HT1080 (cell line): Measurements from ENCODE around the gene ATP6AP1. TPM values are rescaled to one million over a fixed set of nuclear protein-coding genes. Genes with fewer than 3 reads are reported as not detected.
"Not testable (repeated sequence)": the region's sequence is repeated elsewhere in the genome, so short reads cannot be mapped to it uniquely, and the experiment has no call there.

Experiments used
- DNase-seq: peaks from one replicate; pipeline ENCODE4 v3.0.0-alpha.2; 2015; ENCODE audit warnings: low read depth
- total RNA-seq: library from RNA; depleted of rRNA; stranded (reverse); fragments of >200 nt; shearing (Covaris generic); gene quantifications from 2 replicates; pipeline ENCODE4 v1.2.3, GENCODE V29; 2014

The ATP6AP1 gene
- total RNA-seq, 1 experiment from 2014 or later = 44.4 TPM

DNA sequence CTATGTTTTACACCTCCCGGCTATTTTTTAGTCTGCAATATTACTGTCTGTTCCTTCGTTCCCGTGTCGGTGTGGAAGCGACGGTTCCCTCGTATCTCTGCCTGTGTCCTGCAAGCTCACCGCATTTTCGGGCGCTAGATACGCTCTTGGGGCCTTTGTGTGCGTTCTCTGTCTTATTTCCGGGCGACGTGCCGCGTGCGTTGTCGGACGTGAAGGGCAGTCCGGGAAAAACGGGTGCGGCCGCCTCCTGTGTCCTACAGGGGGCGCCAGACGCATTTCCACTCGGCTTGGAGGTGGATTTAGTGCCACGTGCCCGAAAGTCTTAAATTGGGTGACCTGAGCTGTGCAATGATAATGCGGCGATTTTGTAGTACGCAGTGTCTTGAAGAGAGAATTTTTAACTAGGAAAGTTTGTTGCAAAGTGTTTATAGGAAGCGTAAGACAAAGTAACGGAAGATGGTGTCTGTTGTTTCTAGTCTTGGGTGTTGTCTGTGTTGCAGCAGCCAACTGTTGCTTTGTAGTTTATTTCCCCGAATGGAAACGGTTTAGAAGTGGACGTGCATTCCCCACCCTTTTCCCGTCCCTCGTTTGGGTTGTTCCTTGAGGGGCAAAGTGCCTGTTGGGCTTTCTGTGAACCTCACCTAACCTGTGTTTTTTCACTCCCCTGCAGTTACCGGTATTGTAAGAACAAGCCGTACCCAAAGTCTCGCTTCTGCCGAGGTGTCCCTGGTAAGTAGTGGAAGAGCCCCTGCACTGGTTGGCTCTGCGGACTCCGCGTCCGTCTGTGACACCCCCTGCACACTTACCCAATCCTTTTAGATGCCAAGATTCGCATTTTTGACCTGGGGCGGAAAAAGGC, 29.6 kb upstream of the ATP6AP1 start:
- DNase-seq = peak; percentile 74

- no peak for DNase-seq
Measured at GRCh38 chrX:154399527-154400368, 28.7 kb upstream of the ATP6AP1 start.

DNA sequence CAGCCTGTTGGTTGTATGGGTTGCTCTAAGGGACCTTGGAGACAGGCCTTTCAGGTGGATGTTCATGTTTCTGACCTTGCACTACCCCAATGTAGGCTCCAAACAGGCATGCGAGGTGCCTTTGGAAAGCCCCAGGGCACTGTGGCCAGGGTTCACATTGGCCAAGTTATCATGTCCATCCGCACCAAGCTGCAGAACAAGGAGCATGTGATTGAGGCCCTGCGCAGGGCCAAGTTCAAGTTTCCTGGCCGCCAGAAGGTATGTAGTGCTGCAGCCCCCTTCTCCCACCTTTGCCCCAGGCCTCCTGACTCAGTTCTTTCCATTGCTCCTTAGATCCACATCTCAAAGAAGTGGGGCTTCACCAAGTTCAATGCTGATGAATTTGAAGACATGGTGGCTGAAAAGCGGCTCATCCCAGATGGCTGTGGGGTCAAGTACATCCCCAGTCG, 28.1 kb upstream of the ATP6AP1 start:
- DNase-seq = not testable (repeated sequence)

DNA sequence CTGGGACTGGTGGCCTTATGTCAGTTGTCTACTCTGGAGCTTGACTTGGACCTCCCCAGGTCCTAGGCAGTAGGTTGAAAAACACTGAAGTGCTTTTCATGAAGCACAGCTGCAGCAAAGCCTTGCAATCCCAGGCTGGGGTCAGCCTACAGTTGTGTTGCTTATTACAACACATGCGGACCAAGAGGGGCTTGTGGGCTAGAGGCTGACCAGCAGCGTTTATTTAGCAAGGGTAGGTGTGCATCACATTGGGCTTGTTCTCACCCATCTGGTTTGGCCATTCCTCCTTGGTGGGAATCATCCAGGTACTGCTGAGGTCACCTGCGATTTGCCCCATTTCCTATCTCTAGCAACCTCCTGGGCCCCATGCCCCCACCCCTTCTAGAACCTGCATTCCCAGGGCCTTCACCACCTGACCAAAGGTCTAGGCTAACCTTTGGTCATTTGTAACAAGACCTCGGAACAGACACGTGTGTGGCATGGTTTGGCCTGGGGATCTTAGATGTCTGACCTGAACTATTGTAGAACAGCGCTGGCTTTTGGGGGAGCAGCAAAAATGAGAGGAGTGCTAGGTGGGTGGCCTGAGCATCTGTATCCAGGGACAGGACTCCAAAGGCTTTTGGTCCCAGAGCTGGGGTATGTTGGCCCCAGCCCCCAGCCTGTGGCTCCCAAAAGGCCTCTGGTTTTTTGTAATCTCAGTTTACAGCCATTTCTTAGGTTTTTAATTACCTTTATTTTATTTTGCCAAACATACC, 27.3 kb upstream of the ATP6AP1 start:
- DNase-seq = peak; percentile 70

DNA sequence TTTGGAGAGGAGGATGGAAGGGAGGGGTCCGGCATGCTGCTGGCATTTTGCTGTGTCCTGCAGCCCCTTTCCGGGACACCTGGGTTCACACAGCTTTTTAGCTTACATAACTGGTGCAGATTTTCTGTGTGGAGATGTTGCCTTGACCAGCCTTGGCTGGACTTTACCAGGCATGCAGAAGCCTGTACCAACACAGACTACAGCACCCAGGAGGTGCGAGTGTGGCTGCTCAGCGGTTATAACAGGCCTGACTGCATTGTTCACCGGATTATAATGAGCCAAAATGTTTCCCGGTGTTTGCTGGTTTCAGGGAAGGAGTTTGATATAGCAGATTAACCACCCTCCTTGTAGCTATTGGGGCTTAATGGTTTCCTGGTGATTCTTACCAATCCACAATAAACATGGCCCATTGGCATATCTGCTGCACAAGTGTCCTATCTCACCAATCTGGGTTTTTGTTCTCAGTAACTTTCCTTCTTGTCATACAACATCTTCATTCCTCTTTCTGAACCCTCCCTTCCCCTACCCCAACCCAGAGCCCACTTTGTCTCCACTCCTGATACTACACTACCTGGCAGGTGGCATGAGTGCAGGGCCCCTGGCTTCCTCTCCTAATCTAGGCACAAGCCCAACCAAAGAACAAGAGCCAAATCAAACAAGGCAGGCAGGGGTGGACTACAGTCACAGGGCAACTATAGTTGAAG, 26.4 kb upstream of the ATP6AP1 start:
- peak; percentile 32 for DNase-seq

- no peak for DNase-seq
Measured at GRCh38 chrX:154402622-154403127, 25.8 kb upstream of the ATP6AP1 start.

DNA sequence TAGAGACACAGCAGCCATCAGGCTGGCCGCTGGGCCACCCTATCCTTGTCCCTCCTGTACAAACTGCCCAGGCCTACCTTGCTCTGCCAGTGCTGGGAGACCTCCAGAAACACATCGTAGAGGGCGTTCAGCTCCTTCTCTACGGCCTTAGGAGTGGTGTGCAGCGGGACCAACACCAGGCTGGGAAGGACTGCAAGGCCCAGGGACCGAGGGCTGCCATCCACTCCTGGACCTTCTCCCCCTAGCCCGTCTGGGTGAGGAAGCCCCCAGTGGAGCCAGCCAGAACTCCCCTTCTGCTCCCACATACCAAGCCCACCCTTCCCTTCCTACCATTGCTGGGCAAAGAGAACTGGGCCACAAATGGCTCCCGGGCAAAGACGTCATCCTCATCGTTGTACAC, 25.3 kb upstream of the ATP6AP1 start:
- DNase-seq = no peak

DNA sequence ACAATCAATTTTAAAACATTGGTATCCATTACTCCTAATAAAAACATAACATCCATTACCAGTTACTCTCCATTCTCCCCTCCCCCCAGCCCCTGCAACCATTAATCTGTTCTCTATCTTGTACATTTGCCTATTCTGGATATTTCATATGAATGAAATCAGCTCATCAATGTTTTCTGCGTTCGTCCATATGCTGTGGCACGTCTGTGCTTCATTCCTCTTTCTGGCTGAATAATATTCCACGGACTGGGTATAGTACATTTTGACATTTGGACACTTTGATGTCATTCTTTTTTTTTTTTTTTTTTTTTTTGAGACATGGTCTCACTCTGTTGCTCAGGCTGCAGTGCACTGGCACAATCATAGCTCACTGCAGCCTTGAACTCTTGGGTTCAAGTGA, 24.6 kb upstream of the ATP6AP1 start:
- no peak for DNase-seq

DNA sequence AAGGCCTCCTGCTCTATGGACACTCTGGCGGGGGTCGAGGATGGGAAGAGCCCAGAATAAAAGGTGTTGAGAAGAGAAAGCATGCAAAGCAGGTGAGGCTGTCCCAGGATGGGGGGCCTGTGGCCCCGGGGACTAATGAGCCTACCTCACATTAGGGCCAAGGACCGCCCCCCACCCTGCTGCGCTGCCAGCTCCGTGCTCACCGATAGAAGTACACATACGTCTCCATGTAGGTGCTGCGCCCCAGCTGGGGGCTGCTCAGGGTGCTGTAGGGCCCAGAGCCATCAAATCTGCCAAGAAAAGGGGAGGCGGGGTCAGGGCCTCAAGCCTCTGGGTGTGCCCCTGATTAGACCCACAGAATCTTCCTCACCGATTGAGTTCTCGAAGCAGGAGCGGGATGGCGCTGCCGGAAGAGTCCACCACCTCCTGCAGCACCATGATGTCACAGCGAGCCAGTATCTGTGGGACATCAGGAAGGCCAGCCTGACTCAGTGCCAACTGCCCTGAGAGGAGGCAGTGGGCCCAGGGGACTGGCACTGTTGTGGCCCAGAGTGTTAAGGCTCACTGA, 23.8 kb upstream of the ATP6AP1 start:
- no peak for DNase-seq

DNA sequence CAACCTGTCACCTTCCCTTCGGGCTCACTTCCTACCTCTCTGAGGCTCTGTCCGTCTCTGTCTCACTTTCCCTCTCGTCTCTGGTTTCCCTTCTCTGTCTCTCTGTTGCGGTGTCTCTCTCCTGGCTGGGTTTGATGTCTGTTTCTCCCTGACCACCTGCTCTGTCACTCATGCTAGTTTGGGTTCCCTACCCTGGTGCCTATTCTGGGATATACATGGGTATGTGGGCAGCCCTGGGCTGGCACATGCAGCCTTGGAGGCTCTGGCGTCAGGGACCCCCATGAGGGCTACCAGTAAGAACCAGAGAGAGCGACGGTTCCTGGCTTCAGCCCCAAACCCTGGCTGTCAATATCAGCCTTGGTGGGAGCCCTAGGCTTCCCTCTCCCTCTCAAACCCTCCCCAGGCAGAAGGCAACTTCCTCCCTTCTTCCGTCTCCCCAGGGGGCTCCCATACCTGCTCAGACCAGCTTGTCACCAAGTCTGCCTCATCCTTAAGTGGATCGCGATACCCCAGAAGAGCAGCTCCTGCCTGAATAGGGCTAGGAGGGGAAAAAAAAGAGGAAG, 19.7 kb upstream of the ATP6AP1 start:
- DNase-seq = no peak

DNA sequence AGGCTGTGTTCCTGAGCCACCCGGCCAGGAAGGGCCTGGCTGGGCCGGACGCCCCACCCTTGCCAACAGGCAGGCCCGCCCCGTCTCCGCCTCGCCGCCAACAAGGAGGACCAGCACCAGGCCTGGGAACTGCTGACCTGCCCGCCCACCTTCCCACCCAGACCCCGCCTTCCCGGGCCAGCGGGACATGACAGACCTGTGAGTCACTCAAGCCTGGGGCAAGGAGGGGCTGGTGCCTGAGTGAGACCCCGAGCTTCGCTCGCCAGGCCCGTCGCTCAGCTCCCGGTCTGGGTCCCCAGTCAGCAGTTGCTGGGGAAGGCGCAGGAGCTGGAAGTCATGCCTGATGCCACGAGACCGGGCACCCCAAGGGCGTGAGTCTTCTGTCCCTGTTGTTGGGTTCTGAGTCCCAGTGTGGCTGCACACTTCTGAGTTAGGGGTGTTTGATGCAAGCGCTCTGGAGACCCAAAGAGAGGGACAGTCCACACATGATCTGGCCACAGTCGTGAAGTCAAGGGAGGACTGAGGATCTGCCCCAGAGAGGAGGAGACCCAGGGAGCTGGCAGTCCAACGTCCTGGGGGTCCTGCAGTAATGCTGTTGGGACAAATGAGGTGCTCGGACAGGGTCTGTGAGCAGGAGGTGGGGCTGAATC, 19.1 kb upstream of the ATP6AP1 start, which contains the start of gene DNASE1L1:
Gene DNASE1L1 (minus strand): TSS at position 33 of the 650 bp plus-strand sequence. CDS start 3,686 bp downstream, outside the sequence.
- peak; percentile 94 for DNase-seq

GRCh38 chrX:154411981-154412340, 16.5 kb upstream of the ATP6AP1 start:
- DNase-seq = peak; percentile 54

DNA sequence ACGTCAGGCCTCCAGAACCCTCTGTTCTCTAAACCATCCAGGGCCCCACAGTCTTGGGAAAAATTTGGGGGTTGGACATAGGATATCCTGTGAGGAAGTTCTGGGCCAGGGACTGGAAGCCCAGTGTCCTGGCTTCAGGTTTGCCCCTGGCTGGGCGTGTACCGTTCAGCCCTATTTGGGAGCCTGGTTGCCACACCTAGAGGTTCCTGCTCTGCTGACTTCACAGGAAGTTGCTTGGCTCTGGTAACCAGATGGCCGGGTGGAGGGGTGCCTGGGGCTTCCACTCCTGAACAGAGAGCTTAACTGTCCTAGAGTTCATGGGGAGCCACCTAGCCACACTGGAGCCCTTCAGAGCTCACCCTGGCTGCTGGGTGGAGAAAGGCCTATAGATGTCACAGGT, 16.0 kb upstream of the ATP6AP1 start:
- no peak for DNase-seq

DNA sequence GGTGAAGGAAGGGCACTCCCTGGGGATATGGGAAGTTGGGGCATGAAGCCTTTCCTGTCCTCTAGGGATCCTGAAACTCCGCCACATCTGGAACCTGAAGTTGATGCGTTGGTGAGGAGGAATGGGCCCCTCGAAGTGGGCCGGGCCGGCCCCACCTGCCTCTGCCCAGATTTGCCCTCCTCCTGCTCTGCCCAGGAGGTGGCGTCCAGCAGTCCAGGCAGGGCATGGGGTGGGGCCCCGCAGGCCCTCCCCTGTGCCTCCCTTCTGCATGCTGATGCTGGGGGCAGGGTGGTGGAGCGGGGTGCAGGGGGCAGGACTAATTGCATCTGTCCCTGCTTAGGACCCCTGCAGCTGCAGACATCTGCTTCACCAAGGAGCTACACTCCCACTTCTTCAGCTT, 15.3 kb upstream of the ATP6AP1 start:
- no peak for DNase-seq

- no peak for DNase-seq
Measured at GRCh38 chrX:154417157-154417556, 11.3 kb upstream of the ATP6AP1 start.

GRCh38 chrX:154419189-154419588, 9.3 kb upstream of the ATP6AP1 start:
- DNase-seq = no peak

DNA sequence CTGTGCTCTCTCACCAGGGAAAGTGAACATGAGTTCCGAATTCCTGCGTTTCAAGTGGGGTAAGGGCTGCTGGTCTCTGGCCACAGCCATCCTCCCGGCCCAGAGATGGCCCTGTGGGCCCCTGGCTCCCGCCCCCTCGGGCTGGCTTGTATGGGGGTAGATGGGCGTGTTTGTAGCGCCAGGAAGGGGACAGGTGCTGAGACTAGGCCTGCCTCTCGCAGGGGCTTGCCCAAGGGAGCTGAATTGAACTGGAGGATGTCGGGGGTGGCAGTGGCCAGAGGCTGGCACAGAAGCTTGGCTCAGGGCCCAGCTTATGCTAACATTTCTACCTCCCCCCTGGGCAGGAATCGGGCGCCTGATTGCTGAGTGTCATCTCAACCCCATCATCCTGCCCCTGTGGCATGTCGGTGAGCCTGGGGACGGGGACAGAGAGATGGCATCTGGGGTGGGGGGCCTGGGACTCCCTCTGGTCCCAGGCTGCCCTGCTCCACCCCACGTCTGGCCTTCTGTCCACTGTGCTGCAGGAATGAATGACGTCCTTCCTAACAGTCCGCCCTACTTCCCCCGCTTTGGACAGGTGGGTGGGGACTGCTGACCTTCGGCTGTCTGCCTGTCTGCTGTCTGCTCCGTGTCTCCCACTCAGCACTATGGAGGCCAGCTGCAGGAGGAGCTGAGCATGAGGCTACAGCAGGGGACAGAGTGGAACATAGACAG, 8.6 kb upstream of the ATP6AP1 start:
- no peak for DNase-seq

GRCh38 chrX:154420402-154420756, 8.1 kb upstream of the ATP6AP1 start:
- no peak for DNase-seq
